ENCODE data around the gene ADSS1. TPM values are rescaled to one million over a fixed set of nuclear protein-coding genes. Genes with fewer than 3 reads are reported as not detected.

The ADSS1 gene
- total and polyA plus RNA-seq, 2 donors (not counting 1 experiment from before 2014, with no cell fraction given): 2.2 to 3.5 TPM

DNA sequence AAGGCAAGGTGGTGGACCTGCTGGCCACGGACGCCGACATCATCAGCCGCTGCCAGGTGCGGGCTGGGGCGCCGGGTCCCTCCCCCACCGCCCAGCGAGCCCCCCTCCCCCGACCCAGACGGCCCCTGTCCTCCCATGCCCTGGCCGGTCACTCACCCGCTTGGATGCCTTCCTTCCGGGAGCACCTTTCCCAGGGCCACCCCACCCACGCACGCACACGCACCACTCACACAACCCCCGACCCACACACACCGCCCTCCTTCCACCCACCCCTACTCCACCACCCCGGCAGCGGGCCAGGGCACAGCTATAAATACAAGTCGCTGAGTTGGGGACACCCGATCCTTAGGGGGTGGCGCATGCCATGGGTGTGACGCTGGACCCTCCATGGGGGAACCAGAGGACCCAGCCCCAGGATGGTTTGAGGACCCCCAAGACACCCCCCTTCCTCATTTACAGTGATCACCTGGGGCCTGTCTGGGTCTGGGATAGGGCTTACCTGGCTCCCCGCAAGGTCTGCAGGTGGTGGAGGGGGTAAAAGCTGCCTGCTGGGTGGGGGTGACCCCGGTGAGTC, 465 bp downstream of the ADSS1 start:
- no peak for DNase-seq (ENCODE audit: low read depth in 2 of 2)
- peak overlapping the region; percentile 9 to 54 (median 36) for H3K4me3 ChIP-seq (replicated peaks in 1 of 4; ENCODE audit: control extremely low read depth in 1 of 4, insufficient read depth in 1 of 4, low read depth in 3 of 4, low read length in 4 of 4)
- H3K79me2 ChIP-seq (ENCODE audit: control insufficient read depth, insufficient read depth, low read length): no peaks in the 10 kb centered on the region
- H4K20me1 ChIP-seq (ENCODE audit: control insufficient read depth, extremely low read depth, insufficient read depth, low read length): no peaks in the 10 kb centered on the region
- no peak overlapping the region for H2AFZ ChIP-seq (ENCODE audit: low read length)
- peaks cover 11% of the 10 kb centered on the region for H3K4me1 ChIP-seq (ENCODE audit: control insufficient read depth, extremely low read depth, insufficient read depth, low read length)
- no peak overlapping the region for H3K27ac ChIP-seq (ENCODE audit: insufficient read depth, low read length)
- TF ChIP-seq, protein P1, sequence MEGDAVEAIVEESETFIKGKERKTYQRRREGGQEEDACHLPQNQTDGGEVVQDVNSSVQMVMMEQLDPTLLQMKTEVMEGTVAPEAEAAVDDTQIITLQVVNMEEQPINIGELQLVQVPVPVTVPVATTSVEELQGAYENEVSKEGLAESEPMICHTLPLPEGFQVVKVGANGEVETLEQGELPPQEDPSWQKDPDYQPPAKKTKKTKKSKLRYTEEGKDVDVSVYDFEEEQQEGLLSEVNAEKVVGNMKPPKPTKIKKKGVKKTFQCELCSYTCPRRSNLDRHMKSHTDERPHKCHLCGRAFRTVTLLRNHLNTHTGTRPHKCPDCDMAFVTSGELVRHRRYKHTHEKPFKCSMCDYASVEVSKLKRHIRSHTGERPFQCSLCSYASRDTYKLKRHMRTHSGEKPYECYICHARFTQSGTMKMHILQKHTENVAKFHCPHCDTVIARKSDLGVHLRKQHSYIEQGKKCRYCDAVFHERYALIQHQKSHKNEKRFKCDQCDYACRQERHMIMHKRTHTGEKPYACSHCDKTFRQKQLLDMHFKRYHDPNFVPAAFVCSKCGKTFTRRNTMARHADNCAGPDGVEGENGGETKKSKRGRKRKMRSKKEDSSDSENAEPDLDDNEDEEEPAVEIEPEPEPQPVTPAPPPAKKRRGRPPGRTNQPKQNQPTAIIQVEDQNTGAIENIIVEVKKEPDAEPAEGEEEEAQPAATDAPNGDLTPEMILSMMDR (conservative IDR thresholded peaks at IDR 0.05 in 1 of 2, IDR thresholded peaks at IDR 0.05 in 1 of 2; ENCODE audit: low read depth in 1 of 2, low read length in 2 of 2): no peak
- TF ChIP-seq EZH2 (IDR thresholded peaks at IDR 0.05; ENCODE audit: low read length, missing control alignments): no peak
- H3K36me3 ChIP-seq (ENCODE audit: control insufficient read depth, insufficient read depth, low read length): peaks cover 11% of the 10 kb centered on the region
- no peaks in the 10 kb centered on the region for H3K9me3 ChIP-seq (ENCODE audit: control insufficient read depth, insufficient read depth, low read depth, low read length)
- H3K9ac ChIP-seq (ENCODE audit: insufficient read depth, low read length): no peak overlapping the region
- H3K27me3 ChIP-seq (ENCODE audit: control insufficient read depth, insufficient read depth, low read length): peaks cover 9% of the 10 kb centered on the region
- peak overlapping the region; percentile 64 for H3K4me2 ChIP-seq (ENCODE audit: extremely low read depth, insufficient read depth, low read length)

DNA sequence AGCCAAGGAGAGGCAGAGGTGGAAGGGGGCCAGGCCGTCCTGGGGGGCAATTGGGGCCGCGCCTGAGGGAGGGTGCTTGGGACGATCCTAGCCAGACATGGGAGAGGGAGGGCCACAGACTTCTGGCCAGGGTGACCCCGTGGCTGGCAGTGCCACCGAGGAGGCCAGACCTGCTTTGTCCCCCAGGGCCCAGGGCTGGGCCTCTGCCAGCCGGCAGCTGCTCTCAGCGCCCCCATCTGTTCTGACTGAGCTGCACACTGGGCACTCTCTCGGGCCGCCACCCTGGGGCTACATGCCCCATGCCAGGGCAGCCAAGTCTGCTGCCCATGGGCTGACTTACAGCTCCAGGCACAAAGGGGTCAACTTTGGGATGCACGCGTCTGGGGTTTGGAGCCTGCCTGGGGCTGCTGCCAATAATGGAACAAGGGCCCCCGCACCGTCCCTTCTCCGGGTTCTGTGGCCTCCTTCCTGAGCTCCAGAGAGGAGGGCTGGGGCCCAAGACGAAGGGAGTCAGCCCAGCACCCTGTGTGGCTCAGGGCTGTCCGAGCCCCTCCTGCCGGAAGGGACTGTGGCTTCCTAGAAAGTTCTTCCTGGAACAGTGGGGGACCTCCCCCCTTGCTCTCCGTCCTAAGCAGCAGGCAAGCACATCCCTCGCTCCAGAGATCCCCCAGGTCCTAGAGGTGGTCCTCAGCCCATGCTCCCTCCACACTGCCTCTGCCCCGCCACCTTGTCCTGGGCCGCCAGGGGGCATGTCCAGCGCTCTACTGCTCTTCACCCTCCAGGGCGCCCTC, 1.1 kb downstream of the ADSS1 start:
- H3K4me3 ChIP-seq (replicated peaks in 1 of 4; ENCODE audit: control extremely low read depth in 1 of 4, insufficient read depth in 1 of 4, low read depth in 3 of 4, low read length in 4 of 4): peak overlapping the region in 2 of 4 experiments; percentile 36 to 54
- H3K9me3 ChIP-seq (ENCODE audit: control insufficient read depth, insufficient read depth, low read depth, low read length): no peaks in the 10 kb centered on the region
- H2AFZ ChIP-seq (ENCODE audit: low read length): no peak overlapping the region
- no peak overlapping the region for H3K27ac ChIP-seq (ENCODE audit: insufficient read depth, low read length)
- DNase-seq (ENCODE audit: low read depth in 2 of 2): peak in 1 of 2 donors; percentile 63
- no peaks in the 10 kb centered on the region for H4K20me1 ChIP-seq (ENCODE audit: control insufficient read depth, extremely low read depth, insufficient read depth, low read length)
- no peak for TF ChIP-seq EZH2 (IDR thresholded peaks at IDR 0.05; ENCODE audit: low read length, missing control alignments)
- TF ChIP-seq, protein P1 (conservative IDR thresholded peaks at IDR 0.05 in 1 of 2, IDR thresholded peaks at IDR 0.05 in 1 of 2; ENCODE audit: low read depth in 1 of 2, low read length in 2 of 2): peak; percentile 31 to 47
- H3K9ac ChIP-seq (ENCODE audit: insufficient read depth, low read length): no peak overlapping the region
- H3K79me2 ChIP-seq (ENCODE audit: control insufficient read depth, insufficient read depth, low read length): no peaks in the 10 kb centered on the region
- H3K36me3 ChIP-seq (ENCODE audit: control insufficient read depth, insufficient read depth, low read length): peaks cover 7% of the 10 kb centered on the region
- H3K27me3 ChIP-seq (ENCODE audit: control insufficient read depth, insufficient read depth, low read length): peaks cover 9% of the 10 kb centered on the region
- peaks cover 11% of the 10 kb centered on the region for H3K4me1 ChIP-seq (ENCODE audit: control insufficient read depth, extremely low read depth, insufficient read depth, low read length)
- peak overlapping the region; percentile 64 for H3K4me2 ChIP-seq (ENCODE audit: extremely low read depth, insufficient read depth, low read length)

DNA sequence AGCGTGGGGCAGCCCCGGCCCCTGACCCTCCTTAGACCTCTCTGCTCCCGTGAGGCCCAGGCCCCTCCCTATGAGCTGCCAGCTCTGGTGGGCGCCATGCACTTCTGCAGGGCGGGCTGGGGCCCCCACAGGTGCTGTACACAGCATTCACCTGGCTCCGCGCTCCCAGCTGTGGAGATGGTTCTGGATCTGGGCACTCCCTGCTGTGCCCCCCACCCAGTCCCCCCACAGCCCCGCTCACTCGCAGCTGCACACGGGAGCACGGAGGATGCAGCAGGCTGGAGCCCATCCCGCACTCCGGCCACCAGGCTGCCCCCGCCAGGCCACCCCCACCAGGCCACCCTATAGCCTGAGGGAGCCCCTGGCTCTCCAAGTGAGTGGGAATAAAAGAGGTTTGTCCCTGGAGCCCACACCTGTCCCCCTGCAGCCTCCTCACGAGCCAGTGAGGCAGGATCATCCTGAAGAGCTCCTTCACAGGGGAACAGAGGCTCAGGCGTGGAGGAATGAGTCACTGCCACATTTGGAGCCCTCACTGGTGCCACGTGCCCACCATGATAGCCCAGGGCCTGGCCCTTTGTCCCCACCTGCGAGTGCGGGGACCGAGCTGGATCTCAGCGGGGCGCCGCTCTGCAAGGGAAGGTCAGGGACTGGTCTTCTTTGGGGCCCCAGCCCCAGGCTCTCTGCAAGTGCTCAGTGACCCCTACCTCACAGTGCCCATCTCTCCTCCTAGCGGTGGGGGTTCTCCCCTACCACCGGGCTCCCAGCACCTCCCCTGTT, 1.9 kb downstream of the ADSS1 start:
- Histone ChIP-seq H3K27me3 (ENCODE audit: control insufficient read depth, insufficient read depth, low read length) (peaks cover 9% of the 10 kb centered on the region), H4K20me1 (ENCODE audit: control insufficient read depth, extremely low read depth, insufficient read depth, low read length) (no peaks in the 10 kb centered on the region), H3K79me2 (ENCODE audit: control insufficient read depth, insufficient read depth, low read length) (no peaks in the 10 kb centered on the region), H3K9me3 (ENCODE audit: control insufficient read depth, insufficient read depth, low read depth, low read length) (no peaks in the 10 kb centered on the region), H2AFZ (ENCODE audit: low read length) (no peak overlapping the region), H3K4me1 (ENCODE audit: control insufficient read depth, extremely low read depth, insufficient read depth, low read length) (peaks cover 11% of the 10 kb centered on the region), H3K9ac (ENCODE audit: insufficient read depth, low read length) (no peak overlapping the region), H3K4me2 (ENCODE audit: extremely low read depth, insufficient read depth, low read length) (no peak overlapping the region), H3K4me3 (replicated peaks in 1 of 4; ENCODE audit: control extremely low read depth in 1 of 4, insufficient read depth in 1 of 4, low read depth in 3 of 4, low read length in 4 of 4) (no peak overlapping the region), H3K36me3 (ENCODE audit: control insufficient read depth, insufficient read depth, low read length) (peaks cover 7% of the 10 kb centered on the region), H3K27ac (ENCODE audit: insufficient read depth, low read length) (no peak overlapping the region)
- TF ChIP-seq, protein P1 (conservative IDR thresholded peaks at IDR 0.05 in 1 of 2, IDR thresholded peaks at IDR 0.05 in 1 of 2; ENCODE audit: low read depth in 1 of 2, low read length in 2 of 2): no peak
- no peak for TF ChIP-seq EZH2 (IDR thresholded peaks at IDR 0.05; ENCODE audit: low read length, missing control alignments)
- no peak for DNase-seq (ENCODE audit: low read depth in 2 of 2)

Data from fibroblast of lung (primary cell).